Neural cell (in vitro differentiated cells): ENCODE data around the gene ATP11A. TPM values are rescaled to one million over a fixed set of nuclear protein-coding genes. Genes with fewer than 3 reads are reported as not detected.

Experiments
- H2AFZ ChIP-seq: fragments of 200-600, 300-800 bp; sonication (generic), shearing (Covaris generic); 2 replicates; pipeline ENCODE4 v1.6.0; 2014; ENCODE audit warnings: low read depth, mild to moderate bottlenecking, antibody characterized with exemption, low read length, moderate library complexity
- H3F3A ChIP-seq: fragments of 200-600 bp; shearing (Covaris generic); 2 replicates; pipeline ENCODE4 v1.6.1; 2016; ENCODE audit warnings: mild to moderate bottlenecking, moderate library complexity, mixed read lengths, antibody characterized with exemption, low read length; ENCODE audit not compliant: insufficient read depth, poor library complexity, severe bottlenecking
- H3K27ac ChIP-seq: fragments of 200-600, 300-800 bp; sonication (generic), shearing (Covaris generic); 2 replicates; pipeline ENCODE4 v1.5.1; 2014; ENCODE audit warnings: mild to moderate bottlenecking, low read length, moderate library complexity
- H3K27me3 ChIP-seq: fragments of 300-800, 200-600 bp; sonication (generic), shearing (Covaris generic); 2 replicates; pipeline ENCODE4 v1.6.0; 2014; ENCODE audit warnings: mild to moderate bottlenecking, low read depth, low read length, moderate library complexity; ENCODE audit not compliant: insufficient read depth
- H3K36me3 ChIP-seq: fragments of 300-800, 200-600 bp; sonication (generic), shearing (Covaris generic); 2 replicates; pipeline ENCODE4 v1.5.1; 2014; ENCODE audit warnings: mild to moderate bottlenecking, antibody characterized with exemption, low read length, moderate library complexity; ENCODE audit not compliant: insufficient read depth
- H3K4me2 ChIP-seq: fragments of 300-800, 200-600 bp; sonication (generic), shearing (Covaris generic); 2 replicates; pipeline ENCODE4 v1.6.0; 2014; ENCODE audit warnings: mild to moderate bottlenecking, low read length
- H3K4me3 ChIP-seq: fragments of 300-800, 200-600 bp; sonication (generic), shearing (Covaris generic); 2 replicates; pipeline ENCODE4 v1.5.1; 2014; ENCODE audit warnings: mild to moderate bottlenecking, low read length, moderate library complexity
- H3K79me2 ChIP-seq: fragments of 200-600 bp; shearing (Covaris generic); replicated peaks from 2 replicates; pipeline ENCODE4 v1.6.0; 2014; ENCODE audit warnings: mild to moderate bottlenecking, low read length, moderate library complexity; ENCODE audit not compliant: insufficient read depth
- H3K9ac ChIP-seq: fragments of 300-800, 200-600 bp; sonication (generic), shearing (Covaris generic); 2 replicates; pipeline ENCODE4 v1.6.1; 2016; ENCODE audit warnings: mild to moderate bottlenecking, low read length, mixed read lengths
- H3K9me2 ChIP-seq: fragments of 200-600 bp; shearing (Covaris generic); 2 replicates; pipeline ENCODE4 v1.6.1; 2016; ENCODE audit warnings: mild to moderate bottlenecking, low read length, mixed read lengths; ENCODE audit not compliant: insufficient read depth
- H3K9me3 ChIP-seq: fragments of 200-600, 300-800 bp; sonication (generic), shearing (Covaris generic); 2 replicates; pipeline ENCODE4 v1.6.1; 2016; ENCODE audit warnings: mild to moderate bottlenecking, mixed run types, low read length, moderate library complexity, mixed read lengths
- H4K20me1 ChIP-seq: fragments of 200-600 bp; shearing (Covaris generic); 2 replicates; pipeline ENCODE4 v1.6.1; 2016; ENCODE audit warnings: mild to moderate bottlenecking, mixed run types; ENCODE audit not compliant: insufficient read depth
- EP300 ChIP-seq: fragments of 450-650 bp; conservative IDR thresholded peaks from 2 replicates; pipeline ENCODE4 v1.6.1; 2014; ENCODE audit warnings: antibody characterized with exemption, mild to moderate bottlenecking, moderate library complexity; ENCODE audit not compliant: poor library complexity, severe bottlenecking
- EZH2 ChIP-seq: fragments of 200-600, 300-800 bp; shearing (Covaris generic), sonication (generic); IDR thresholded peaks from 2 replicates; pipeline ENCODE4 v1.6.1; 2014; ENCODE audit warnings: antibody characterized with exemption, low read length, borderline replicate concordance, mild to moderate bottlenecking; ENCODE audit not compliant: insufficient read depth, poor library complexity, severe bottlenecking
- MXI1 ChIP-seq: fragments of 450-650 bp; conservative IDR thresholded peaks from 2 replicates; pipeline ENCODE4 v1.6.1; 2014; ENCODE audit warnings: antibody characterized with exemption, mild to moderate bottlenecking; ENCODE audit not compliant: poor library complexity, severe bottlenecking
- POLR2AphosphoS5 ChIP-seq: IDR thresholded peaks from 2 replicates; pipeline ENCODE4 v1.6.1; 2012
- RAD21 ChIP-seq: fragments of 450-650 bp; conservative IDR thresholded peaks from 2 replicates; pipeline ENCODE4 v1.6.1; 2014; ENCODE audit warnings: antibody characterized with exemption, mild to moderate bottlenecking, moderate library complexity
- SMC3 ChIP-seq: fragments of 450-650 bp; conservative IDR thresholded peaks from 2 replicates; pipeline ENCODE4 v1.6.1; 2014; ENCODE audit warnings: antibody characterized with exemption, mild to moderate bottlenecking, moderate library complexity; ENCODE audit not compliant: poor library complexity
- TAF1 ChIP-seq: IDR thresholded peaks from 2 replicates; pipeline ENCODE4 v1.6.1; 2012; ENCODE audit warnings: low read depth
- polyA plus RNA-seq: library from polyadenylated mRNA; depleted of rRNA; stranded (reverse); fragments of >200 nt; gene quantifications from 2 replicates; pipeline ENCODE4 v1.2.3, GENCODE V29; 2014
- TF ChIP-seq, protein P1 (sequence below): IDR thresholded peaks from 2 replicates; pipeline ENCODE4 v1.6.1; 2012; ENCODE audit warnings: borderline replicate concordance
- TF ChIP-seq, protein P2 (sequence below): fragments of 450-650 bp; IDR thresholded peaks from 2 replicates; pipeline ENCODE4 v1.5.1; 2014; ENCODE audit warnings: antibody characterized with exemption, mild to moderate bottlenecking, moderate library complexity; ENCODE audit not compliant: poor library complexity, severe bottlenecking

Gene ATP11A
- polyA plus RNA-seq, 1 donor from 2014 or later, result 3.0 TPM

DNA sequence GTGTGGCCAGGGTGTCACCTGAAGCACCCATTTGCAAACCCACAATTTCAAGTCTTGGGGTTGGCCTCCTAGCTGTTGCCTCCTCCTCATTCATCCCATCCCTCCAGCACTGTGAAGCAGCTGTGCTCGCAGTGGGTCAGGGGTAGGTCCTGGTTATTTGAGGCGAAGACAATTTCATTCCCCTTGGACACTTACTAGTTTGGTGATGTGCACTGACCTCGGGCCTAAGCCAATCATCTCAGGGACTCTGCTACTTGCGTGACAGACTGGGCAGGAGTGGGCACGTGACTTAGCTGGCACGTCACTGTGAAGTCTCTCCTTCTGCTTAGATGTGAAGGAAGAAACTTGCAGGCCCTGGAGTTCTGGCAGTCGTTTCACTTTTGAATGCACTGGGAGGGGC, 3.5 kb upstream of the ATP11A start:
- Histone ChIP-seq H3K9me3 (no peaks in the 10 kb centered on the region), H3K27me3 (no peaks in the 10 kb centered on the region), H4K20me1 (no peaks in the 10 kb centered on the region), H3F3A (no peaks in the 10 kb centered on the region), H3K27ac (no peak overlapping the region), H3K4me2 (no peak overlapping the region), H3K9me2 (no peaks in the 10 kb centered on the region), H3K9ac (no peak overlapping the region), H3K36me3 (no peaks in the 10 kb centered on the region), H3K79me2 (no peaks in the 10 kb centered on the region), H2AFZ (no peak overlapping the region), H3K4me3 (no peak overlapping the region)
- TF ChIP-seq SMC3 (no peak), EZH2 (no peak), TAF1 (no peak), RAD21 (no peak), POLR2AphosphoS5 (no peak), EP300 (no peak), MXI1 (no peak)
- TF ChIP-seq, protein P1, sequence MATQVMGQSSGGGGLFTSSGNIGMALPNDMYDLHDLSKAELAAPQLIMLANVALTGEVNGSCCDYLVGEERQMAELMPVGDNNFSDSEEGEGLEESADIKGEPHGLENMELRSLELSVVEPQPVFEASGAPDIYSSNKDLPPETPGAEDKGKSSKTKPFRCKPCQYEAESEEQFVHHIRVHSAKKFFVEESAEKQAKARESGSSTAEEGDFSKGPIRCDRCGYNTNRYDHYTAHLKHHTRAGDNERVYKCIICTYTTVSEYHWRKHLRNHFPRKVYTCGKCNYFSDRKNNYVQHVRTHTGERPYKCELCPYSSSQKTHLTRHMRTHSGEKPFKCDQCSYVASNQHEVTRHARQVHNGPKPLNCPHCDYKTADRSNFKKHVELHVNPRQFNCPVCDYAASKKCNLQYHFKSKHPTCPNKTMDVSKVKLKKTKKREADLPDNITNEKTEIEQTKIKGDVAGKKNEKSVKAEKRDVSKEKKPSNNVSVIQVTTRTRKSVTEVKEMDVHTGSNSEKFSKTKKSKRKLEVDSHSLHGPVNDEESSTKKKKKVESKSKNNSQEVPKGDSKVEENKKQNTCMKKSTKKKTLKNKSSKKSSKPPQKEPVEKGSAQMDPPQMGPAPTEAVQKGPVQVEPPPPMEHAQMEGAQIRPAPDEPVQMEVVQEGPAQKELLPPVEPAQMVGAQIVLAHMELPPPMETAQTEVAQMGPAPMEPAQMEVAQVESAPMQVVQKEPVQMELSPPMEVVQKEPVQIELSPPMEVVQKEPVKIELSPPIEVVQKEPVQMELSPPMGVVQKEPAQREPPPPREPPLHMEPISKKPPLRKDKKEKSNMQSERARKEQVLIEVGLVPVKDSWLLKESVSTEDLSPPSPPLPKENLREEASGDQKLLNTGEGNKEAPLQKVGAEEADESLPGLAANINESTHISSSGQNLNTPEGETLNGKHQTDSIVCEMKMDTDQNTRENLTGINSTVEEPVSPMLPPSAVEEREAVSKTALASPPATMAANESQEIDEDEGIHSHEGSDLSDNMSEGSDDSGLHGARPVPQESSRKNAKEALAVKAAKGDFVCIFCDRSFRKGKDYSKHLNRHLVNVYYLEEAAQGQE, result no peak
- TF ChIP-seq, protein P2, sequence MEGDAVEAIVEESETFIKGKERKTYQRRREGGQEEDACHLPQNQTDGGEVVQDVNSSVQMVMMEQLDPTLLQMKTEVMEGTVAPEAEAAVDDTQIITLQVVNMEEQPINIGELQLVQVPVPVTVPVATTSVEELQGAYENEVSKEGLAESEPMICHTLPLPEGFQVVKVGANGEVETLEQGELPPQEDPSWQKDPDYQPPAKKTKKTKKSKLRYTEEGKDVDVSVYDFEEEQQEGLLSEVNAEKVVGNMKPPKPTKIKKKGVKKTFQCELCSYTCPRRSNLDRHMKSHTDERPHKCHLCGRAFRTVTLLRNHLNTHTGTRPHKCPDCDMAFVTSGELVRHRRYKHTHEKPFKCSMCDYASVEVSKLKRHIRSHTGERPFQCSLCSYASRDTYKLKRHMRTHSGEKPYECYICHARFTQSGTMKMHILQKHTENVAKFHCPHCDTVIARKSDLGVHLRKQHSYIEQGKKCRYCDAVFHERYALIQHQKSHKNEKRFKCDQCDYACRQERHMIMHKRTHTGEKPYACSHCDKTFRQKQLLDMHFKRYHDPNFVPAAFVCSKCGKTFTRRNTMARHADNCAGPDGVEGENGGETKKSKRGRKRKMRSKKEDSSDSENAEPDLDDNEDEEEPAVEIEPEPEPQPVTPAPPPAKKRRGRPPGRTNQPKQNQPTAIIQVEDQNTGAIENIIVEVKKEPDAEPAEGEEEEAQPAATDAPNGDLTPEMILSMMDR, result no peak

DNA sequence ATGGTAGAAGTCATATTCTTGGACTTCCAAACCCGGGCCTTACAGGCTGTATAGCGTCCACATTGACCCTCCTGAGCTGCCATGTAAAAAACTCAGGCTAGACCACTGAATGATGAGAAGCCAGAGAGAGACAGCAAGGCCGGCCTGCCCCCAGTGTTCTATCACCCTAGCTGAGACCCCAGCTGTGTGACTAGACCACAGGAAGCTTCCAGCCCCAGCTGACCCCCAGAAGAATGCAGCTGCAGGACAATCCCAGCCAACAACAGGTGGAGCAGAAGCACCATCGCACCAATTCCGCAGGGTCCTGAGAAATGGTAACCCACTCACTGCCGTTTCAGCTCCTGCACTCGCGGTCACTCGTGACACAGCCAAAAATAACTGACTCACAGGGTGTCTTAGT, 2.9 kb upstream of the ATP11A start:
- no peaks in the 10 kb centered on the region for H3K36me3 ChIP-seq
- H3K79me2 ChIP-seq, result no peaks in the 10 kb centered on the region
- no peak for TF ChIP-seq RAD21
- no peak for TF ChIP-seq POLR2AphosphoS5
- no peak for TF ChIP-seq SMC3
- TF ChIP-seq, protein P2, result no peak
- TF ChIP-seq, protein P1, result no peak
- TF ChIP-seq MXI1, result no peak
- TF ChIP-seq EP300, result no peak
- TF ChIP-seq EZH2, result no peak
- no peak for TF ChIP-seq TAF1
- H3K4me2 ChIP-seq, result no peak overlapping the region
- H3K9me2 ChIP-seq, result no peaks in the 10 kb centered on the region
- no peak overlapping the region for H3K9ac ChIP-seq
- no peak overlapping the region for H3K27ac ChIP-seq
- H3K4me3 ChIP-seq, result no peak overlapping the region
- no peaks in the 10 kb centered on the region for H3K27me3 ChIP-seq
- no peaks in the 10 kb centered on the region for H4K20me1 ChIP-seq
- no peak overlapping the region for H2AFZ ChIP-seq
- no peaks in the 10 kb centered on the region for H3K9me3 ChIP-seq
- H3F3A ChIP-seq, result no peaks in the 10 kb centered on the region
